Progenitor cell of endocrine pancreas (in vitro differentiated cells): ENCODE data around the gene CLDND2. TPM values are rescaled to one million over a fixed set of nuclear protein-coding genes. Genes with fewer than 3 reads are reported as not detected.

Source experiments
- DNase-seq: peaks from one replicate; pipeline ENCODE4 v3.0.0; 2021; ENCODE audit warnings: low spot score; ENCODE audit not compliant: unreplicated experiment
- H3K27ac Mint-ChIP-seq: 2 replicates; pipeline ENCODE4 v1.8.0; 2021; ENCODE audit warnings: mild to moderate bottlenecking, moderate library complexity, mixed read lengths
- H3K27me3 Mint-ChIP-seq: 2 replicates; pipeline ENCODE4 v1.8.0; 2021; ENCODE audit warnings: mixed read lengths
- H3K36me3 Mint-ChIP-seq: 2 replicates; pipeline ENCODE4 v1.8.0; 2022; ENCODE audit warnings: mixed read lengths; ENCODE audit not compliant: insufficient read depth
- H3K4me1 Mint-ChIP-seq: 2 replicates; pipeline ENCODE4 v1.8.0; 2021; ENCODE audit warnings: low read depth, mixed read lengths
- H3K4me3 Mint-ChIP-seq: 2 replicates; pipeline ENCODE4 v1.8.0; 2021; ENCODE audit warnings: low read depth, mild to moderate bottlenecking, moderate library complexity, mixed read lengths
- H3K9me3 Mint-ChIP-seq: 2 replicates; pipeline ENCODE4 v1.8.0; 2021; ENCODE audit warnings: low read depth, mixed read lengths
- CTCF ChIP-seq: fragments of 200-600 bp; sonication (generic); IDR thresholded peaks from one replicate; pipeline ENCODE4 v1.5.0; 2021; ENCODE audit warnings: antibody characterized with exemption, mild to moderate bottlenecking; ENCODE audit not compliant: unreplicated experiment
- total RNA-seq: library from RNA; stranded (reverse); gene quantifications from 2 replicates; pipeline ENCODE4 v1.2.1, GENCODE V29; 2021

CLDND2 gene
- total RNA-seq, 1 donor from 2014 or later = 1.4 TPM

- peaks cover 7% of the 10 kb centered on the region for H3K4me1 Mint-ChIP-seq
- H3K27me3 Mint-ChIP-seq = peaks cover 3% of the 10 kb centered on the region
- no peak for DNase-seq
- no peak for TF ChIP-seq CTCF
- no peaks in the 10 kb centered on the region for H3K9me3 Mint-ChIP-seq
- no peak overlapping the region for H3K4me3 Mint-ChIP-seq
- peaks cover 5% of the 10 kb centered on the region for H3K36me3 Mint-ChIP-seq
- H3K27ac Mint-ChIP-seq = no peak overlapping the region
Measured at GRCh38 chr19:51317968-51318367, 50.8 kb downstream of the CLDND2 start.

GRCh38 chr19:51317376-51317775 is 51.4 kb downstream of the CLDND2 start:
- Mint-ChIP-seq H3K9me3 (no peaks in the 10 kb centered on the region), H3K4me3 (no peak overlapping the region), H3K27ac (no peak overlapping the region), H3K36me3 (peaks cover 5% of the 10 kb centered on the region), H3K27me3 (peaks cover 3% of the 10 kb centered on the region), H3K4me1 (peaks cover 8% of the 10 kb centered on the region)
- DNase-seq = no peak
- no peak for TF ChIP-seq CTCF

Other genes starting within 250 kb of the CLDND2 start
- gene SIGLEC9, start 244.1 kb downstream of the CLDND2 start, total RNA-seq = not detected in 2 replicates
- not detected in 2 replicates for gene SIGLEC7, start 226.7 kb downstream of the CLDND2 start, total RNA-seq
- not detected in 2 replicates for gene CD33, start 143.9 kb downstream of the CLDND2 start, total RNA-seq
- gene SIGLECL1, start 117.9 kb downstream of the CLDND2 start, total RNA-seq = not detected in 2 replicates
- 44.8 and 44.9 TPM in 2 replicates for gene IGLON5, start 57.4 kb downstream of the CLDND2 start, total RNA-seq
- 6.3 and 7.0 TPM in 2 replicates for gene VSIG10L, start 26.9 kb downstream of the CLDND2 start, total RNA-seq
- 63.2 and 69.5 TPM in 2 replicates for gene ETFB, start 2.6 kb downstream of the CLDND2 start, total RNA-seq
- not detected in 2 replicates for gene NKG7, start 3.7 kb upstream of the CLDND2 start, total RNA-seq
- not detected in 2 replicates for gene LIM2, start 19.0 kb upstream of the CLDND2 start, total RNA-seq
- gene C19orf84, start 21.6 kb upstream of the CLDND2 start, total RNA-seq = 0.53 and 0.98 TPM in 2 replicates
- not detected in 2 replicates for gene SIGLEC10, start 48.6 kb upstream of the CLDND2 start, total RNA-seq
- gene SIGLEC8, start 89.5 kb upstream of the CLDND2 start, total RNA-seq = not detected in 2 replicates
- not detected in 2 replicates for gene CEACAM18, start 109.5 kb upstream of the CLDND2 start, total RNA-seq
- not detected in 2 replicates for gene SIGLEC12, start 132.8 kb upstream of the CLDND2 start, total RNA-seq
- gene SIGLEC6, start 162.7 kb upstream of the CLDND2 start, total RNA-seq = not detected in 2 replicates
- 14.6 and 14.9 TPM in 2 replicates for gene ZNF175, start 202.3 kb upstream of the CLDND2 start, total RNA-seq